HFFc6 (cell line): ENCODE measurements around the gene ANKRD18A. TPM values are rescaled to one million over a fixed set of nuclear protein-coding genes. Genes with fewer than 3 reads are reported as not detected.

Experiments used
- DNase-seq: peaks from one replicate; pipeline ENCODE4 v3.0.0-alpha.2; 2018
- H3K27ac Mint-ChIP-seq: 2 replicates; pipeline ENCODE4 v1.8.0; 2020; ENCODE audit warnings: mild to moderate bottlenecking, mixed read lengths
- H3K27me3 Mint-ChIP-seq: 2 replicates; pipeline ENCODE4 v1.8.0; 2021; ENCODE audit warnings: mild to moderate bottlenecking, moderate library complexity, mixed read lengths; ENCODE audit not compliant: insufficient read depth
- H3K36me3 Mint-ChIP-seq: 2 replicates; pipeline ENCODE4 v1.8.0; 2021; ENCODE audit warnings: low read depth, mixed read lengths
- H3K4me1 Mint-ChIP-seq: 2 replicates; pipeline ENCODE4 v1.8.0; 2020; ENCODE audit warnings: low read depth, mixed read lengths
- H3K4me3 Mint-ChIP-seq: 2 replicates; pipeline ENCODE4 v1.8.0; 2020; ENCODE audit warnings: mild to moderate bottlenecking, moderate library complexity, mixed read lengths
- H3K9me3 Mint-ChIP-seq: 2 replicates; pipeline ENCODE4 v1.8.0; 2020; ENCODE audit warnings: mild to moderate bottlenecking, mixed read lengths
- CTCF ChIP-seq: fragments of 200-600 bp; sonication (generic); IDR thresholded peaks from 2 replicates; pipeline ENCODE4 v1.5.0; 2021; ENCODE audit warnings: antibody characterized with exemption, mild to moderate bottlenecking
- total RNA-seq, 6 experiments: library from RNA; stranded (reverse); fragmentation: NEBNext Ultra II Directional; extraction: Animal tissue kit (Norgen Biotek cat#: 25700); gene quantifications; 2 replicates in 1 of 6; 3 replicates in 5 of 6; pipeline ENCODE4 v1.2.3, GENCODE V29; 2021

The ANKRD18A gene
- total RNA-seq, 6 experiments from 2014 or later = 1.7 to 2.9 TPM; not detected in 4

GRCh38 chr9:38644601-38645000, 24.2 kb upstream of the ANKRD18A start:
- Mint-ChIP-seq H3K4me3 (no peak overlapping the region), H3K36me3 (no peaks in the 10 kb centered on the region), H3K27ac (no peak overlapping the region)

GRCh38 chr9:38643815-38644173, 23.4 kb upstream of the ANKRD18A start:
- no peak for DNase-seq
- Mint-ChIP-seq H3K27me3 (no peaks in the 10 kb centered on the region; the same call in 1 of the 2 replicates), H3K4me3 (no peak overlapping the region), H3K27ac (no peak overlapping the region), H3K4me1 (no peaks in the 10 kb centered on the region; the same call in 1 of the 2 replicates), H3K9me3 (no peaks in the 10 kb centered on the region; the same call in 1 of the 2 replicates), H3K36me3 (no peaks in the 10 kb centered on the region)
- no peak for TF ChIP-seq CTCF

More at GRCh38 chr9:38644601-38645000, 24.2 kb upstream of the ANKRD18A start:
- no peaks in the 10 kb centered on the region; the same call in 1 of the 2 replicates for H3K9me3 Mint-ChIP-seq
- no peaks in the 10 kb centered on the region for H3K27me3 Mint-ChIP-seq
- H3K4me1 Mint-ChIP-seq = no peaks in the 10 kb centered on the region
- no peak for TF ChIP-seq CTCF
- DNase-seq = no peak

- TF ChIP-seq CTCF = no peak
- Mint-ChIP-seq H3K36me3 (no peaks in the 10 kb centered on the region), H3K9me3 (no peaks in the 10 kb centered on the region), H3K27ac (no peak overlapping the region), H3K27me3 (no peaks in the 10 kb centered on the region; the same call in 1 of the 2 replicates), H3K4me1 (no peaks in the 10 kb centered on the region; the same call in 1 of the 2 replicates), H3K4me3 (no peak overlapping the region)
- DNase-seq = no peak
These were observed 22.8 kb upstream of the ANKRD18A start for GRCh38 chr9:38642951-38643814.

GRCh38 chr9:38641985-38642864, 21.8 kb upstream of the ANKRD18A start:
- H3K4me1 Mint-ChIP-seq = no peaks in the 10 kb centered on the region; the same call in 1 of the 2 replicates
- no peak overlapping the region for H3K4me3 Mint-ChIP-seq
- no peak overlapping the region for H3K27ac Mint-ChIP-seq
- H3K36me3 Mint-ChIP-seq = no peaks in the 10 kb centered on the region
- no peaks in the 10 kb centered on the region for H3K9me3 Mint-ChIP-seq
- peak; percentile 48 for TF ChIP-seq CTCF
- H3K27me3 Mint-ChIP-seq = no peaks in the 10 kb centered on the region; the same call in 1 of the 2 replicates
- DNase-seq = peak; percentile 21

GRCh38 chr9:38641142-38641541, 20.7 kb upstream of the ANKRD18A start:
- Mint-ChIP-seq H3K27ac (no peak overlapping the region), H3K9me3 (no peaks in the 10 kb centered on the region), H3K36me3 (no peaks in the 10 kb centered on the region), H3K4me1 (no peaks in the 10 kb centered on the region; the same call in 1 of the 2 replicates), H3K27me3 (peaks cover 1% of the 10 kb centered on the region; the same call in 1 of the 2 replicates), H3K4me3 (no peak overlapping the region)
- no peak for DNase-seq
- TF ChIP-seq CTCF = no peak
